GM23338 (cell line): ENCODE data around the gene GEMIN2. TPM values are rescaled to one million over a fixed set of nuclear protein-coding genes. Genes with fewer than 3 reads are reported as not detected.
A peak's percentile ranks its signal among the peaks of the same experiment; 100 is the strongest.

Source experiments
- ATAC-seq: fragments of 200-7000 bp; cut with Tn5 transposase; 3 replicates; pipeline ENCODE4 v1.9.1; 2020
- DNase-seq: peaks from one replicate; pipeline ENCODE4 v3.0.0-alpha.2; 2015; ENCODE audit warnings: low spot score
- H2AFZ ChIP-seq: fragments of 200-600 bp; sonication (generic); 2 replicates; pipeline ENCODE4 v1.8.0; 2016; ENCODE audit warnings: antibody characterized with exemption, mild to moderate bottlenecking, moderate library complexity
- H3F3A ChIP-seq: fragments of 200-600 bp; sonication (generic); replicated peaks from 2 replicates; pipeline ENCODE4 v1.8.0; 2017; ENCODE audit warnings: antibody characterized with exemption, mixed run types, low read depth
- H3K27ac ChIP-seq: fragments of 200-600 bp; sonication (generic); 2 replicates; pipeline ENCODE4 v1.6.1; 2016; ENCODE audit warnings: low read depth
- H3K27me3 ChIP-seq: fragments of 200-600 bp; sonication (generic); 2 replicates; pipeline ENCODE4 v1.8.0; 2016; ENCODE audit warnings: mild to moderate bottlenecking, mixed run types, moderate library complexity; ENCODE audit not compliant: insufficient read depth
- H3K36me3 ChIP-seq: fragments of 200-600 bp; sonication (generic); 2 replicates; pipeline ENCODE4 v1.8.0; 2016; ENCODE audit warnings: mild to moderate bottlenecking; ENCODE audit not compliant: insufficient read depth
- H3K4me1 ChIP-seq: fragments of 200-600 bp; sonication (generic); 2 replicates; pipeline ENCODE4 v1.8.0; 2016; ENCODE audit warnings: mild to moderate bottlenecking, moderate library complexity; ENCODE audit not compliant: insufficient read depth
- H3K4me2 ChIP-seq: fragments of 200-600 bp; sonication (generic); 2 replicates; pipeline ENCODE4 v1.7.1; 2017; ENCODE audit warnings: mixed run types
- H3K4me3 ChIP-seq: fragments of 200-600 bp; sonication (generic); 2 replicates; pipeline ENCODE4 v1.6.1; 2016; ENCODE audit warnings: mixed run types
- H3K79me2 ChIP-seq: fragments of 200-600 bp; sonication (generic); replicated peaks from 2 replicates; pipeline ENCODE4 v1.8.0; 2017; ENCODE audit warnings: mild to moderate bottlenecking; ENCODE audit not compliant: insufficient read depth
- H3K9me2 ChIP-seq: fragments of 200-600 bp; sonication (generic); 2 replicates; pipeline ENCODE4 v1.8.0; 2017; ENCODE audit not compliant: insufficient read depth
- H4K20me1 ChIP-seq: fragments of 200-600 bp; sonication (generic); replicated peaks from 2 replicates; pipeline ENCODE4 v1.8.0; 2017; ENCODE audit warnings: mild to moderate bottlenecking; ENCODE audit not compliant: insufficient read depth
- H3K27ac Mint-ChIP-seq: 2 replicates; pipeline ENCODE4 v1.8.0; 2020; ENCODE audit warnings: inconsistent platforms, mild to moderate bottlenecking, moderate library complexity, mixed read lengths
- H3K27me3 Mint-ChIP-seq: 3 replicates; pipeline ENCODE4 v1.8.0; 2022; ENCODE audit warnings: low read depth, mild to moderate bottlenecking, moderate library complexity, mixed read lengths, inconsistent platforms; ENCODE audit not compliant: insufficient read depth, poor library complexity
- H3K36me3 Mint-ChIP-seq: 3 replicates; pipeline ENCODE4 v1.8.0; 2021; ENCODE audit warnings: low read depth, mild to moderate bottlenecking, inconsistent platforms, moderate library complexity, mixed read lengths
- H3K4me1 Mint-ChIP-seq: 3 replicates; pipeline ENCODE4 v1.8.0; 2020; ENCODE audit warnings: mild to moderate bottlenecking, inconsistent platforms, mixed read lengths
- H3K4me3 Mint-ChIP-seq: 3 replicates; pipeline ENCODE4 v1.8.0; 2021; ENCODE audit warnings: moderate library complexity, mild to moderate bottlenecking, inconsistent platforms, mixed read lengths
- H3K9me3 Mint-ChIP-seq: 3 replicates; pipeline ENCODE4 v1.8.0; 2020; ENCODE audit warnings: moderate library complexity, mild to moderate bottlenecking, inconsistent platforms, mixed read lengths
- CTCF ChIP-seq, 2 experiments: fragments of 200-600 bp in 1 of 2; sonication (generic) in 1 of 2; conservative IDR thresholded peaks; 2 replicates each; pipeline versions ENCODE4 v1.5.1 to v1.6.1; 2016 to 2017; ENCODE audit warnings: antibody characterized with exemption in 2 of 2, low read depth in 2 of 2, mild to moderate bottlenecking in 2 of 2, moderate library complexity in 1 of 2
- EZH2phosphoT487 ChIP-seq: fragments of 200-600 bp; sonication (generic); IDR thresholded peaks from one replicate; pipeline ENCODE4 v1.8.1; 2018; ENCODE audit warnings: antibody characterized with exemption; ENCODE audit not compliant: unreplicated experiment
- JUNB ChIP-seq: IDR thresholded peaks from one replicate; pipeline ENCODE4 v1.6.1; 2016; ENCODE audit warnings: antibody characterized with exemption; ENCODE audit not compliant: unreplicated experiment
- POLR2AphosphoS5 ChIP-seq: IDR thresholded peaks from 2 replicates; pipeline ENCODE4 v1.6.1; 2016; ENCODE audit warnings: antibody characterized with exemption, low read depth
- REST ChIP-seq: IDR thresholded peaks from one replicate; pipeline ENCODE4 v1.6.1; 2018; ENCODE audit warnings: antibody characterized with exemption; ENCODE audit not compliant: unreplicated experiment
- STAT1 ChIP-seq: IDR thresholded peaks from one replicate; pipeline ENCODE4 v1.6.1; 2016; ENCODE audit warnings: antibody characterized with exemption; ENCODE audit not compliant: unreplicated experiment
- polyA plus RNA-seq: library from polyadenylated mRNA; unstranded; fragments of >200 nt; fragmentation: Nextera tagmentation; extraction: Ambion mirVana; gene quantifications from 2 replicates; pipeline ENCODE4 v1.2.1, GENCODE V29; 2016
- total RNA-seq: library from RNA; depleted of rRNA; stranded (reverse); fragments of >200 nt; shearing (Covaris generic); gene quantifications from 2 replicates; pipeline ENCODE4 v1.2.3, GENCODE V29; 2014
- TF ChIP-seq, protein P1 (sequence below): IDR thresholded peaks from 2 replicates; pipeline ENCODE4 v1.6.1; 2016; ENCODE audit warnings: antibody characterized with exemption

Gene GEMIN2
- total and polyA plus RNA-seq, 2 experiments from 2014 or later, result 37.0 to 61.6 TPM

- Histone ChIP-seq H3K4me3 (no peak overlapping the region), H3F3A (no peaks in the 10 kb centered on the region; the same call in none of the 2 replicates), H3K4me1 (no peaks in the 10 kb centered on the region; the same call in 1 of the 2 replicates), H2AFZ (no peak overlapping the region), H4K20me1 (no peaks in the 10 kb centered on the region), H3K9me2 (no peaks in the 10 kb centered on the region), H3K79me2 (peaks cover under 1% of the 10 kb centered on the region), H3K36me3 (no peaks in the 10 kb centered on the region), H3K27ac (no peak overlapping the region), H3K4me2 (no peak overlapping the region), H3K27me3 (no peaks in the 10 kb centered on the region)
- H3K36me3 Mint-ChIP-seq, result no peaks in the 10 kb centered on the region
- no peaks in the 10 kb centered on the region for H3K9me3 Mint-ChIP-seq
- peaks cover 2% of the 10 kb centered on the region; the same call in 1 of the 3 replicates for H3K4me1 Mint-ChIP-seq
- no peak overlapping the region for H3K4me3 Mint-ChIP-seq
- no peak overlapping the region for H3K27ac Mint-ChIP-seq
- TF ChIP-seq EZH2phosphoT487 (no peak), CTCF (conservative IDR thresholded peaks at IDR 0.05; ENCODE audit: low read depth in 2 of 2) (peak; percentile 59 to 62)
- H3K27me3 Mint-ChIP-seq, result peaks cover 2% of the 10 kb centered on the region
- DNase-seq (peak; percentile 71), ATAC-seq (no peak)
These were observed 6.5 kb upstream of the GEMIN2 start for GRCh38 chr14:39107591-39107996.

DNA sequence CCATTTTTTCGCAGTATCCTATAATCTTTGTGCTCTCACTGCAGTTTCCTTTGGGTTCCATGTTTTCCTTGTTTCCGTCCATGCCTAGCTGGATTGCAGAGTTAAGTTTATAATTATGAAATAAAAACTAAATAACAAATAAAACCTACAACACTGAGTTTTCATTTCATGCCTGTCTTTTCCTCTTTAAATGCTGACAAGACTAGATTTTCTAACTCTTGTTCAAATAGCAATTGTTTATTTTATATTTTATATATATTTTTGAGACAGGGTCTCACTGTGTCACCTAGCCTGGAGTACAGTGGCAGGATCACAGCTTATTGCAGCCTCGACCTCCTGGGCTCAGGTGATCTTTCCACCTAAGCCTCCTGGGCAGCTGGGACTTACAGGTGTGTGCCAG lies 5.3 kb upstream of the GEMIN2 start:
- Histone ChIP-seq H3K27ac (no peak overlapping the region), H3K79me2 (no peaks in the 10 kb centered on the region), H2AFZ (no peak overlapping the region), H3K4me3 (no peak overlapping the region), H3K27me3 (no peaks in the 10 kb centered on the region), H4K20me1 (no peaks in the 10 kb centered on the region), H3K4me2 (no peak overlapping the region), H3K4me1 (no peaks in the 10 kb centered on the region; the same call in 1 of the 2 replicates), H3F3A (no peaks in the 10 kb centered on the region; the same call in 1 of the 2 replicates), H3K9me2 (no peaks in the 10 kb centered on the region), H3K36me3 (no peaks in the 10 kb centered on the region)
- H3K4me3 Mint-ChIP-seq, result no peak overlapping the region
- no peaks in the 10 kb centered on the region for H3K36me3 Mint-ChIP-seq
- no peak overlapping the region for H3K27ac Mint-ChIP-seq
- H3K4me1 Mint-ChIP-seq, result peaks cover 2% of the 10 kb centered on the region; the same call in 1 of the 3 replicates
- no peaks in the 10 kb centered on the region for H3K9me3 Mint-ChIP-seq
- H3K27me3 Mint-ChIP-seq, result peaks cover 4% of the 10 kb centered on the region
- DNase-seq, result no peak
- ATAC-seq, result no peak
- TF ChIP-seq STAT1 (no peak), REST (no peak), POLR2AphosphoS5 (no peak), EZH2phosphoT487 (no peak), JUNB (no peak), CTCF (conservative IDR thresholded peaks at IDR 0.05; ENCODE audit: low read depth in 2 of 2) (no peak)
- TF ChIP-seq, protein P1, sequence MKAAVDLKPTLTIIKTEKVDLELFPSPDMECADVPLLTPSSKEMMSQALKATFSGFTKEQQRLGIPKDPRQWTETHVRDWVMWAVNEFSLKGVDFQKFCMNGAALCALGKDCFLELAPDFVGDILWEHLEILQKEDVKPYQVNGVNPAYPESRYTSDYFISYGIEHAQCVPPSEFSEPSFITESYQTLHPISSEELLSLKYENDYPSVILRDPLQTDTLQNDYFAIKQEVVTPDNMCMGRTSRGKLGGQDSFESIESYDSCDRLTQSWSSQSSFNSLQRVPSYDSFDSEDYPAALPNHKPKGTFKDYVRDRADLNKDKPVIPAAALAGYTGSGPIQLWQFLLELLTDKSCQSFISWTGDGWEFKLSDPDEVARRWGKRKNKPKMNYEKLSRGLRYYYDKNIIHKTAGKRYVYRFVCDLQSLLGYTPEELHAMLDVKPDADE, result no peak
